ELR (cell line): Measurements from ENCODE around the gene DACT2.
"Not testable (repeated sequence)": the region's sequence is repeated elsewhere in the genome, so short reads cannot be mapped to it uniquely, and the experiment has no call there.

ENCODE experiments used
- DNase-seq: peaks from one replicate; pipeline ENCODE4 v3.0.0-alpha.2; 2015; ENCODE audit warnings: low read depth

DACT2 gene

GRCh38 chr6:168319279-168320111 lies at the start of gene DACT2:
TSS of gene DACT2 (minus strand) at chr6:168319777. CDS start at chr6:168319633, 144 bp downstream.
- no peak for DNase-seq

- DNase-seq = no peak
Observed at GRCh38 chr6:168368936-168369335, 49.4 kb upstream of the DACT2 start.

- DNase-seq = no peak
Observed at GRCh38 chr6:168368066-168368820, 48.7 kb upstream of the DACT2 start.

GRCh38 chr6:168367285-168367751 lies 47.7 kb upstream of the DACT2 start:
- DNase-seq = no peak

- DNase-seq = no peak
Observed at GRCh38 chr6:168366473-168366872, 46.9 kb upstream of the DACT2 start.

GRCh38 chr6:168365422-168366165 lies 46.0 kb upstream of the DACT2 start:
- DNase-seq = no peak

GRCh38 chr6:168364793-168365421 lies 45.3 kb upstream of the DACT2 start:
- DNase-seq = no peak

- DNase-seq = no peak
Observed at GRCh38 chr6:168363811-168364792, 44.5 kb upstream of the DACT2 start.

- no peak for DNase-seq
Observed at GRCh38 chr6:168363302-168363701, 43.7 kb upstream of the DACT2 start.

- DNase-seq = no peak
Observed at GRCh38 chr6:168362276-168362990, 42.9 kb upstream of the DACT2 start.

GRCh38 chr6:168361766-168362165 lies 42.2 kb upstream of the DACT2 start:
- no peak for DNase-seq

- no peak for DNase-seq
Observed at GRCh38 chr6:168359794-168360193, 40.2 kb upstream of the DACT2 start.

- DNase-seq = no peak
Observed at GRCh38 chr6:168358842-168359420, 39.4 kb upstream of the DACT2 start.

- not testable (repeated sequence) for DNase-seq
Observed at GRCh38 chr6:168356872-168357271, 37.3 kb upstream of the DACT2 start.

GRCh38 chr6:168355716-168356522 lies 36.3 kb upstream of the DACT2 start:
- no peak for DNase-seq

- no peak for DNase-seq
Observed at GRCh38 chr6:168354338-168354737, 34.8 kb upstream of the DACT2 start.

GRCh38 chr6:168353041-168353440 lies 33.5 kb upstream of the DACT2 start:
- DNase-seq = no peak

- DNase-seq = no peak
Observed at GRCh38 chr6:168352096-168352495, 32.5 kb upstream of the DACT2 start.

- no peak for DNase-seq
Observed at GRCh38 chr6:168349718-168350210, 30.2 kb upstream of the DACT2 start.
